GM18508 (cell line): ENCODE results near the gene NFS1.
"Not testable (repeated sequence)": the region's sequence is repeated elsewhere in the genome, so short reads cannot be mapped to it uniquely, and the experiment has no call there.

Source experiments
- ATAC-seq: cut with Tn5 transposase; IDR thresholded peaks from one replicate; pipeline ENCODE4 v1.9.1; 2021; ENCODE audit warnings: moderate number of reproducible peaks; ENCODE audit not compliant: insufficient read depth, unreplicated experiment

NFS1 gene

GRCh38 chr20:35729836-35730582, 30.9 kb upstream of the NFS1 start:
- ATAC-seq: no peak

- ATAC-seq: no peak
These were observed 30.2 kb upstream of the NFS1 start for GRCh38 chr20:35729283-35729807.

GRCh38 chr20:35726842-35727711, 27.9 kb upstream of the NFS1 start:
- no peak for ATAC-seq

- no peak for ATAC-seq
These were observed 25.4 kb upstream of the NFS1 start for GRCh38 chr20:35724321-35725230.

GRCh38 chr20:35723652-35724320, 24.6 kb upstream of the NFS1 start:
- ATAC-seq: not testable (repeated sequence)

- ATAC-seq: not testable (repeated sequence)
These were observed 24.1 kb upstream of the NFS1 start for GRCh38 chr20:35723275-35723639.

GRCh38 chr20:35721621-35722020, 22.5 kb upstream of the NFS1 start:
- no peak for ATAC-seq

- ATAC-seq: no peak
These were observed 22.1 kb upstream of the NFS1 start for GRCh38 chr20:35721219-35721618.

GRCh38 chr20:35720165-35721123, 21.3 kb upstream of the NFS1 start:
- no peak for ATAC-seq

GRCh38 chr20:35719717-35720116, 20.6 kb upstream of the NFS1 start:
- no peak for ATAC-seq

GRCh38 chr20:35718972-35719635, 20.0 kb upstream of the NFS1 start:
- no peak for ATAC-seq

- not testable (repeated sequence) for ATAC-seq
These were observed 19.2 kb upstream of the NFS1 start for GRCh38 chr20:35718321-35718720.

GRCh38 chr20:35716330-35716729, 17.2 kb upstream of the NFS1 start:
- no peak for ATAC-seq

- ATAC-seq: no peak
These were observed 16.5 kb upstream of the NFS1 start for GRCh38 chr20:35715652-35716051.

- no peak for ATAC-seq
These were observed 15.0 kb upstream of the NFS1 start for GRCh38 chr20:35714127-35714526.

GRCh38 chr20:35713120-35713519, 14.0 kb upstream of the NFS1 start:
- not testable (repeated sequence) for ATAC-seq

- ATAC-seq: no peak
These were observed 12.5 kb upstream of the NFS1 start for GRCh38 chr20:35711588-35712209.
